Kidney (tissue), 14 donors: ENCODE measurements around the gene IHH. TPM values are rescaled to one million over a fixed set of nuclear protein-coding genes. Genes with fewer than 3 reads are reported as not detected.

Experiments
- DNase-seq, 5 donors: peaks; one replicate each; pipeline ENCODE4 v3.0.0-alpha.2; 2013 to 2020
- FAIRE-seq: peaks from 2 replicates; lab custom pipeline; 2012; peaks lifted over from hg19 to GRCh38; lab: Jason Lieb, UNC
- H3K27ac ChIP-seq, 2 donors: one replicate each; pipeline ENCODE4 v1.7.0; 2013; ENCODE audit warnings: low read depth in 2 of 2, low read length in 2 of 2, inconsistent platforms in 1 of 2
- H3K27me3 ChIP-seq: one replicate; pipeline ENCODE4 v1.7.1; 2013; ENCODE audit warnings: low read length, inconsistent platforms; ENCODE audit not compliant: control insufficient read depth, insufficient read depth
- H3K36me3 ChIP-seq, 3 donors: one replicate each; pipeline versions ENCODE4 v1.7.0 to v1.7.1; 2013; ENCODE audit warnings: low read length in 3 of 3, control low read depth in 1 of 3, inconsistent platforms in 1 of 3; ENCODE audit not compliant: insufficient read depth in 3 of 3, control insufficient read depth in 2 of 3
- H3K4me1 ChIP-seq, 3 donors: one replicate each; pipeline versions ENCODE4 v1.7.0 to v1.7.1; 2013; ENCODE audit warnings: low read length in 3 of 3, inconsistent platforms in 1 of 3, low read depth in 1 of 3; ENCODE audit not compliant: control insufficient read depth in 2 of 3, insufficient read depth in 2 of 3
- H3K4me3 ChIP-seq, 3 donors: one replicate each; pipeline versions ENCODE4 v1.7.0 to v1.8.1; 2013; ENCODE audit warnings: low read length in 3 of 3, control low read depth in 1 of 3, inconsistent platforms in 1 of 3
- H3K9ac ChIP-seq, 3 donors: one replicate each; pipeline versions ENCODE4 v1.7.0 to v1.7.1; 2013; ENCODE audit warnings: low read length in 3 of 3, control low read depth in 1 of 3, inconsistent platforms in 1 of 3
- H3K9me3 ChIP-seq, 3 donors: one replicate each; pipeline versions ENCODE4 v1.7.0 to v1.7.1; 2013; ENCODE audit warnings: low read length in 3 of 3, control low read depth in 1 of 3, inconsistent platforms in 1 of 3; ENCODE audit not compliant: control insufficient read depth in 2 of 3, insufficient read depth in 1 of 3
- CTCF ChIP-seq: IDR thresholded peaks from 3 replicates; pipeline ENCODE4 v1.5.1; 2012; ENCODE audit warnings: mild to moderate bottlenecking, moderate library complexity, borderline replicate concordance; ENCODE audit not compliant: insufficient read depth; ENCODE audit errors: extremely low read depth
- intact Hi-C: fragments of 100-400 bp; cut with DNase I; formaldehyde crosslinking; loops from one replicate; pipeline ENCODE4 v1.11.1; 2022
- polyA plus RNA-seq: library from polyadenylated mRNA; stranded (reverse); fragments of 350-450 nt; fragmentation: Illumina TruSeq; extraction: RNeasy Lipid Tissue Mini Kit (QIAGEN cat#74804); gene quantifications from one replicate; pipeline ENCODE4 v1.2.3, GENCODE V29; 2014; ENCODE audit warnings: low read depth, low replicate concordance; ENCODE audit not compliant: insufficient read depth
- total RNA-seq: library from RNA; stranded (reverse); fragmentation: NEBNext Ultra II Directional; extraction: Animal tissue kit (Norgen Biotek cat#: 25700); gene quantifications from one replicate; pipeline ENCODE4 v1.2.1, GENCODE V29; 2021
- donor health status: control.
- donor health status: control.
- donor health status: control.
- donor health status: control.
- donor health status: control.
- donor health status: DM: yes; HTN: yes; CAD: no.
- donor health status: Normal renal cell carcinoma (clear cell type).

The IHH gene
- total and polyA plus RNA-seq, 2 donors from 2014 or later, result 0.88 to 3.1 TPM

GRCh38 chr2:219054956-219055903 is 5.5 kb downstream of the IHH start:
- peaks cover 0 to 14% (median 6%) of the 10 kb centered on the region in 3 donors for H3K4me1 ChIP-seq
- no peak for TF ChIP-seq CTCF
- no peak overlapping the region for H3K9ac ChIP-seq
- peaks cover 27% of the 10 kb centered on the region for H3K27me3 ChIP-seq
- no peaks in the 10 kb centered on the region for H3K9me3 ChIP-seq
- H3K36me3 ChIP-seq, result peaks cover 0 to 3% (median 0%) of the 10 kb centered on the region in 3 donors
- H3K4me3 ChIP-seq, result no peak overlapping the region
- FAIRE-seq, result no peak
- intact Hi-C loops, result loop anchor here (10.0 kb wide), 1 partner anchor 100 kb away; no protein-coding TSS in a partner anchor
- no peak overlapping the region for H3K27ac ChIP-seq
- DNase-seq, result no peak

- FAIRE-seq (no peak), DNase-seq (no peak)
- no peaks in the 10 kb centered on the region for H3K4me1 ChIP-seq
- no peak overlapping the region for H3K27ac ChIP-seq
- no peak overlapping the region for H3K4me3 ChIP-seq
- no peak for TF ChIP-seq CTCF
- intact Hi-C loops, result no loop called here
- no peaks in the 10 kb centered on the region for H3K36me3 ChIP-seq
- H3K9me3 ChIP-seq, result no peaks in the 10 kb centered on the region
- no peak overlapping the region for H3K9ac ChIP-seq
- H3K27me3 ChIP-seq, result no peaks in the 10 kb centered on the region
Observed at GRCh38 chr2:219049282-219049681, 11.4 kb downstream of the IHH start.

GRCh38 chr2:219045937-219046550 is 14.7 kb downstream of the IHH start:
- Histone ChIP-seq H3K27me3 (peaks cover under 1% of the 10 kb centered on the region), H3K36me3 (no peaks in the 10 kb centered on the region), H3K9me3 (no peaks in the 10 kb centered on the region), H3K4me1 (no peaks in the 10 kb centered on the region), H3K4me3 (no peak overlapping the region), H3K9ac (no peak overlapping the region), H3K27ac (no peak overlapping the region)
- DNase-seq (peak in 4 of 5 donors; percentile 65 to 85 (median 81)), FAIRE-seq (no peak)
- TF ChIP-seq CTCF, result no peak
- intact Hi-C loops, result no loop called here
